ENCODE results near the gene CDK17.
"Not testable (repeated sequence)": the region's sequence is repeated elsewhere in the genome, so short reads cannot be mapped to it uniquely, and the experiment has no call there.

Gene CDK17

GRCh38 chr12:96399919-96400630, at the start of gene CDK17:
Gene CDK17, minus strand, starts transcription at chr12:96400439. Its CDS starts 65,603 bp downstream, at chr12:96334836.
- DNase-seq (ENCODE audit: extremely low spot score, insufficient read length, low read depth) (peak; percentile 61), FAIRE-seq (peak; percentile 38)

- FAIRE-seq (no peak), DNase-seq (ENCODE audit: extremely low spot score, insufficient read length, low read depth) (no peak)
Observed at GRCh38 chr12:96448300-96448699, 48.1 kb upstream of the CDK17 start.

GRCh38 chr12:96447256-96447655, 47.0 kb upstream of the CDK17 start:
- DNase-seq (ENCODE audit: extremely low spot score, insufficient read length, low read depth) (no peak), FAIRE-seq (no peak)

- FAIRE-seq: peak; percentile 78
Observed at GRCh38 chr12:96445691-96446583, 45.7 kb upstream of the CDK17 start.

GRCh38 chr12:96444399-96444798, 44.2 kb upstream of the CDK17 start:
- FAIRE-seq (no peak), DNase-seq (ENCODE audit: extremely low spot score, insufficient read length, low read depth) (no peak)

More at GRCh38 chr12:96445691-96446583, 45.7 kb upstream of the CDK17 start:
- DNase-seq (ENCODE audit: extremely low spot score, insufficient read length, low read depth): no peak

GRCh38 chr12:96442906-96443305, 42.7 kb upstream of the CDK17 start:
- DNase-seq (ENCODE audit: extremely low spot score, insufficient read length, low read depth): no peak
- FAIRE-seq: no peak

- FAIRE-seq: no peak
- no peak for DNase-seq (ENCODE audit: extremely low spot score, insufficient read length, low read depth)
Observed at GRCh38 chr12:96441816-96442215, 41.6 kb upstream of the CDK17 start.

- FAIRE-seq (no peak), DNase-seq (ENCODE audit: extremely low spot score, insufficient read length, low read depth) (no peak)
Observed at GRCh38 chr12:96438330-96438729, 38.1 kb upstream of the CDK17 start.

- no peak for FAIRE-seq
Observed at GRCh38 chr12:96437171-96437445, 36.9 kb upstream of the CDK17 start.

GRCh38 chr12:96436366-96437170, 36.3 kb upstream of the CDK17 start:
- DNase-seq (ENCODE audit: extremely low spot score, insufficient read length, low read depth): no peak

More at GRCh38 chr12:96437171-96437445, 36.9 kb upstream of the CDK17 start:
- DNase-seq (ENCODE audit: extremely low spot score, insufficient read length, low read depth): no peak

GRCh38 chr12:96434107-96434506, 33.9 kb upstream of the CDK17 start:
- FAIRE-seq (no peak), DNase-seq (ENCODE audit: extremely low spot score, insufficient read length, low read depth) (no peak)

More at GRCh38 chr12:96436366-96437170, 36.3 kb upstream of the CDK17 start:
- FAIRE-seq: no peak

GRCh38 chr12:96432496-96433321, 32.5 kb upstream of the CDK17 start:
- not testable (repeated sequence) for FAIRE-seq; DNase-seq (ENCODE audit: extremely low spot score, insufficient read length, low read depth)

GRCh38 chr12:96431067-96431466, 30.8 kb upstream of the CDK17 start:
- DNase-seq (ENCODE audit: extremely low spot score, insufficient read length, low read depth) (no peak), FAIRE-seq (no peak)

- FAIRE-seq: no peak
Observed at GRCh38 chr12:96427269-96427729, 27.1 kb upstream of the CDK17 start.

GRCh38 chr12:96425951-96426350, 25.7 kb upstream of the CDK17 start:
- no peak for FAIRE-seq
- DNase-seq (ENCODE audit: extremely low spot score, insufficient read length, low read depth): no peak

More at GRCh38 chr12:96427269-96427729, 27.1 kb upstream of the CDK17 start:
- no peak for DNase-seq (ENCODE audit: extremely low spot score, insufficient read length, low read depth)

- no peak for FAIRE-seq
- DNase-seq (ENCODE audit: extremely low spot score, insufficient read length, low read depth): no peak
Observed at GRCh38 chr12:96425321-96425720, 25.1 kb upstream of the CDK17 start.

GRCh38 chr12:96424601-96425000, 24.4 kb upstream of the CDK17 start:
- no peak for DNase-seq (ENCODE audit: extremely low spot score, insufficient read length, low read depth)
- FAIRE-seq: no peak

GRCh38 chr12:96422192-96422591, 22.0 kb upstream of the CDK17 start:
- DNase-seq (ENCODE audit: extremely low spot score, insufficient read length, low read depth) (no peak), FAIRE-seq (no peak)

GRCh38 chr12:96421014-96421413, 20.8 kb upstream of the CDK17 start:
- FAIRE-seq (no peak), DNase-seq (ENCODE audit: extremely low spot score, insufficient read length, low read depth) (no peak)
